ENCODE data around the gene CYB5D1. TPM values are rescaled to one million over a fixed set of nuclear protein-coding genes. Genes with fewer than 3 reads are reported as not detected.

CYB5D1 gene
- total RNA-seq, 1 experiment from 2014 or later = 8.5 TPM

- H3K4me3 ChIP-seq (ENCODE audit: low read length) = peak overlapping the region; percentile 61
- no peak overlapping the region for H2AFZ ChIP-seq (ENCODE audit: low read length)
- no peaks in the 10 kb centered on the region for H3K9me3 ChIP-seq (ENCODE audit: low read length)
- peaks cover 32% of the 10 kb centered on the region for H3K79me2 ChIP-seq (ENCODE audit: low read length)
- peaks cover 11% of the 10 kb centered on the region; the same call in 1 of the 2 replicates for H4K20me1 ChIP-seq (ENCODE audit: insufficient read depth, low read depth, low read length)
- peaks cover 3% of the 10 kb centered on the region; the same call in 1 of the 2 replicates for H3K36me3 ChIP-seq (ENCODE audit: insufficient read depth, low read length)
- peak; percentile 59 for DNase-seq
- peak overlapping the region; percentile 99 for H3K27ac ChIP-seq (ENCODE audit: low read length)
- H3K9me2 ChIP-seq (replicated peaks; ENCODE audit: insufficient read depth, low read length) = no peaks in the 10 kb centered on the region
- H3K4me1 ChIP-seq (ENCODE audit: low read length) = peaks cover 67% of the 10 kb centered on the region
- peak overlapping the region; percentile 84 for H3K9ac ChIP-seq (ENCODE audit: low read length)
- no peaks in the 10 kb centered on the region for H3K27me3 ChIP-seq (ENCODE audit: low read length)
- H3K4me2 ChIP-seq (ENCODE audit: low read depth, low read length, poor library complexity, severe bottlenecking) = peak overlapping the region; percentile 88
Observed at GRCh38 chr17:7882629-7883028, 24.8 kb downstream of the CYB5D1 start.

GRCh38 chr17:7883781-7884386 is 26.1 kb downstream of the CYB5D1 start:
- DNase-seq = peak; percentile 91
- Histone ChIP-seq H3K9me3 (ENCODE audit: low read length) (no peaks in the 10 kb centered on the region), H3K4me1 (ENCODE audit: low read length) (peaks cover 76% of the 10 kb centered on the region), H3K27ac (ENCODE audit: low read length) (peak overlapping the region; percentile 99), H3K9me2 (replicated peaks; ENCODE audit: insufficient read depth, low read length) (no peaks in the 10 kb centered on the region), H3K4me2 (ENCODE audit: low read depth, low read length, poor library complexity, severe bottlenecking) (peak overlapping the region; percentile 88), H3K36me3 (ENCODE audit: insufficient read depth, low read length) (peaks cover 7% of the 10 kb centered on the region; the same call in 1 of the 2 replicates), H3K27me3 (ENCODE audit: low read length) (no peaks in the 10 kb centered on the region), H2AFZ (ENCODE audit: low read length) (0 out of 2 replicates have a peak overlapping the region, but pooled peaks have one; percentile 31), H3K4me3 (ENCODE audit: low read length) (peak overlapping the region; percentile 61), H4K20me1 (ENCODE audit: insufficient read depth, low read depth, low read length) (peaks cover 23% of the 10 kb centered on the region; the same call in 1 of the 2 replicates), H3K79me2 (ENCODE audit: low read length) (peaks cover 44% of the 10 kb centered on the region), H3K9ac (ENCODE audit: low read length) (peak overlapping the region; percentile 84)

- Histone ChIP-seq H4K20me1 (ENCODE audit: insufficient read depth, low read depth, low read length) (peaks cover 31% of the 10 kb centered on the region; the same call in 1 of the 2 replicates), H3K4me3 (ENCODE audit: low read length) (peak overlapping the region; percentile 91; the same call in 1 of the 2 replicates), H3K4me1 (ENCODE audit: low read length) (peaks cover 71% of the 10 kb centered on the region), H3K27ac (ENCODE audit: low read length) (peak overlapping the region; percentile 99), H3K79me2 (ENCODE audit: low read length) (peaks cover 53% of the 10 kb centered on the region), H3K9me3 (ENCODE audit: low read length) (no peaks in the 10 kb centered on the region), H3K9ac (ENCODE audit: low read length) (peak overlapping the region; percentile 97), H3K27me3 (ENCODE audit: low read length) (no peaks in the 10 kb centered on the region), H3K36me3 (ENCODE audit: insufficient read depth, low read length) (peaks cover 11% of the 10 kb centered on the region; the same call in 1 of the 2 replicates), H3K4me2 (ENCODE audit: low read depth, low read length, poor library complexity, severe bottlenecking) (peak overlapping the region; percentile 99), H2AFZ (ENCODE audit: low read length) (no peak overlapping the region), H3K9me2 (replicated peaks; ENCODE audit: insufficient read depth, low read length) (no peaks in the 10 kb centered on the region)
- DNase-seq = peak; percentile 82
Observed at GRCh38 chr17:7884581-7885366, 27.0 kb downstream of the CYB5D1 start.

GRCh38 chr17:7885367-7886226 is 27.8 kb downstream of the CYB5D1 start:
- H3K4me2 ChIP-seq (ENCODE audit: low read depth, low read length, poor library complexity, severe bottlenecking) = peak overlapping the region; percentile 99
- peaks cover 59% of the 10 kb centered on the region for H3K79me2 ChIP-seq (ENCODE audit: low read length)
- peak overlapping the region; percentile 86 for H3K27ac ChIP-seq (ENCODE audit: low read length)
- DNase-seq = peak; percentile 77
- peaks cover 31% of the 10 kb centered on the region; the same call in 1 of the 2 replicates for H4K20me1 ChIP-seq (ENCODE audit: insufficient read depth, low read depth, low read length)
- H3K4me3 ChIP-seq (ENCODE audit: low read length) = peak overlapping the region; percentile 91
- H3K36me3 ChIP-seq (ENCODE audit: insufficient read depth, low read length) = peaks cover 15% of the 10 kb centered on the region; the same call in 1 of the 2 replicates
- H3K27me3 ChIP-seq (ENCODE audit: low read length) = no peaks in the 10 kb centered on the region
- peaks cover 62% of the 10 kb centered on the region for H3K4me1 ChIP-seq (ENCODE audit: low read length)
- no peaks in the 10 kb centered on the region for H3K9me3 ChIP-seq (ENCODE audit: low read length)
- H3K9ac ChIP-seq (ENCODE audit: low read length) = peak overlapping the region; percentile 97
- H3K9me2 ChIP-seq (replicated peaks; ENCODE audit: insufficient read depth, low read length) = no peaks in the 10 kb centered on the region
- H2AFZ ChIP-seq (ENCODE audit: low read length) = no peak overlapping the region

GRCh38 chr17:7886227-7887037 is 28.6 kb downstream of the CYB5D1 start:
- peaks cover 54% of the 10 kb centered on the region for H3K4me1 ChIP-seq (ENCODE audit: low read length)
- H3K9ac ChIP-seq (ENCODE audit: low read length) = peak overlapping the region; percentile 97
- H3K9me2 ChIP-seq (replicated peaks; ENCODE audit: insufficient read depth, low read length) = no peaks in the 10 kb centered on the region
- peaks cover 23% of the 10 kb centered on the region; the same call in 1 of the 2 replicates for H3K36me3 ChIP-seq (ENCODE audit: insufficient read depth, low read length)
- H3K79me2 ChIP-seq (ENCODE audit: low read length) = peaks cover 61% of the 10 kb centered on the region
- H2AFZ ChIP-seq (ENCODE audit: low read length) = no peak overlapping the region
- H4K20me1 ChIP-seq (ENCODE audit: insufficient read depth, low read depth, low read length) = peaks cover 31% of the 10 kb centered on the region; the same call in 1 of the 2 replicates
- no peaks in the 10 kb centered on the region for H3K9me3 ChIP-seq (ENCODE audit: low read length)
- H3K4me3 ChIP-seq (ENCODE audit: low read length) = peak overlapping the region; percentile 91
- DNase-seq = peak; percentile 66
- H3K27ac ChIP-seq (ENCODE audit: low read length) = peak overlapping the region; percentile 86
- peak overlapping the region; percentile 99 for H3K4me2 ChIP-seq (ENCODE audit: low read depth, low read length, poor library complexity, severe bottlenecking)
- H3K27me3 ChIP-seq (ENCODE audit: low read length) = no peaks in the 10 kb centered on the region

GRCh38 chr17:7887038-7887481 is 29.3 kb downstream of the CYB5D1 start:
- no peak overlapping the region for H2AFZ ChIP-seq (ENCODE audit: low read length)
- no peaks in the 10 kb centered on the region for H3K27me3 ChIP-seq (ENCODE audit: low read length)
- H3K27ac ChIP-seq (ENCODE audit: low read length) = peak overlapping the region; percentile 86
- peak overlapping the region; percentile 99 for H3K4me2 ChIP-seq (ENCODE audit: low read depth, low read length, poor library complexity, severe bottlenecking)
- peaks cover 28% of the 10 kb centered on the region; the same call in 1 of the 2 replicates for H3K36me3 ChIP-seq (ENCODE audit: insufficient read depth, low read length)
- no peaks in the 10 kb centered on the region for H3K9me3 ChIP-seq (ENCODE audit: low read length)
- peak overlapping the region; percentile 91 for H3K4me3 ChIP-seq (ENCODE audit: low read length)
- no peak for DNase-seq
- peaks cover 31% of the 10 kb centered on the region; the same call in 1 of the 2 replicates for H4K20me1 ChIP-seq (ENCODE audit: insufficient read depth, low read depth, low read length)
- no peaks in the 10 kb centered on the region for H3K9me2 ChIP-seq (replicated peaks; ENCODE audit: insufficient read depth, low read length)
- peak overlapping the region; percentile 97 for H3K9ac ChIP-seq (ENCODE audit: low read length)
- H3K4me1 ChIP-seq (ENCODE audit: low read length) = peaks cover 48% of the 10 kb centered on the region
- peaks cover 64% of the 10 kb centered on the region for H3K79me2 ChIP-seq (ENCODE audit: low read length)
